GM19023 (cell line): Measurements from ENCODE around the gene C11orf97.
"Not testable (repeated sequence)": the region's sequence is repeated elsewhere in the genome, so short reads cannot be mapped to it uniquely, and the experiment has no call there.

Source experiments
- ATAC-seq: cut with Tn5 transposase; IDR thresholded peaks from one replicate; pipeline ENCODE4 v1.9.1; 2021; ENCODE audit warnings: mild to moderate bottlenecking, moderate library complexity; ENCODE audit not compliant: unreplicated experiment

Gene C11orf97, protein sequence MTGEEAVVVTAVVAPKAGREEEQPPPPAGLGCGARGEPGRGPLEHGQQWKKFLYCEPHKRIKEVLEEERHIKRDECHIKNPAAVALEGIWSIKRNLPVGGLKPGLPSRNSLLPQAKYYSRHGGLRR

DNA sequence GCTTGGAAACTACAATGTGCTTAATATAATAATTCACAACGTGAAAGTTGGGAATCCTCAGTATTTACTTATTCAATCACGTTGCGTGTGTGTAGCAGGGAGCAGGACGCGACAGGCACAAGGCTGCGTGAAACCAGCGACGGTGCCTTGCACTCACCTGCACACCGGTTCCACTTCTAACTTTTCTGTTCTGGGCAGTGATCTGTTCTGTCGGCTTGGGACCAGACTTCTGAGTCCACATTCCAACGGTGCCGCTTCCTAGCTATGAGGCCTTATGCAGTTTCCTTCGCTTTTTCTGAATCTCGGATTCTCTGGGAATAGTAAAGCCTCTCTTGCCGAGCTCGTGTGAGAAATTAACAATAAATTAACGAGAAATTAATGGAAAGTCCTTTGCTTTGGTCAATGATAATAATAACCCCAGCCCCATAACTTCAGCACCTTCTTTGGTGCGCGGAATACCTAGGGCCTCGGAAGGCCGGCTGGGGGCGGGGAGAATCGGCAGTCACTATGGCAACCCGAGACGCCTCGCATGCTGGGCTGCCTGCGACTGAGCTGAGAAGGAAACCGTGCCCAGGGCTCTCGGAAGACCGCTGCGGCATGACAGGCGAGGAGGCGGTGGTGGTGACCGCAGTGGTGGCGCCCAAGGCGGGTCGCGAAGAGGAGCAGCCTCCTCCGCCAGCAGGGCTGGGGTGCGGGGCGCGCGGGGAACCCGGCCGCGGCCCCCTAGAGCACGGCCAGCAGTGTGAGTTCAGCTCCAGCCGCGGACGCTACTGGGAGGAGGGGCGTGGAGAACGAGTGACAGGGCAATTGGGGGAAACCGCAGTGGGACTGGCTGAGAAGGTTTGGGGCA lies at the start of gene C11orf97:
Gene C11orf97 (plus strand): TSS at position 530 of the 850 bp plus-strand sequence. CDS start 68 bp downstream, at position 598.
- ATAC-seq, result peak; percentile 92

GRCh38 chr11:94469416-94469815 lies 42.8 kb upstream of the C11orf97 start:
- peak; percentile 89 for ATAC-seq

- peak; percentile 82 for ATAC-seq
Observed at GRCh38 chr11:94472916-94473799, 39.1 kb upstream of the C11orf97 start.

DNA sequence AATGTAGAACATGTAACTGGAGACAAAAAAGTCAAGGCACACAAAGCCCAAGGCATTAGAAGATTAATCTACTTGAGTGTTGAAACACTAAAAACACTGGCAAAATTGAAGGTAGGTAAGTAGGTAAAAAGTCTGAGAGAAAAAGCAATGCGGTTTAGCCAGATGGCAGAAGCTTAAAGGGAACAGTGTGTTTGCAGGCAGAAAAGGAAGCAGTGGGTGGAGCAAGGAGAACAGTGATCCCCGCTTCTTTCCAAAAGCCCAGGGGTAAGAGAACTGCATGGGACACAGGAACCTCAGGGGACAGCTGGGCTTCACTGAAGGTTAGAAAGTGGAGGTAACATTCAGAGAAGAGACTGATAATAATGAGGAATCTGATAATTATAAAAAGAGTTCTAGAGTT lies 34.6 kb upstream of the C11orf97 start:
- ATAC-seq, result no peak

- ATAC-seq, result no peak
Observed at GRCh38 chr11:94481342-94481741, 30.9 kb upstream of the C11orf97 start.

GRCh38 chr11:94486068-94486467 lies 26.2 kb upstream of the C11orf97 start:
- no peak for ATAC-seq

DNA sequence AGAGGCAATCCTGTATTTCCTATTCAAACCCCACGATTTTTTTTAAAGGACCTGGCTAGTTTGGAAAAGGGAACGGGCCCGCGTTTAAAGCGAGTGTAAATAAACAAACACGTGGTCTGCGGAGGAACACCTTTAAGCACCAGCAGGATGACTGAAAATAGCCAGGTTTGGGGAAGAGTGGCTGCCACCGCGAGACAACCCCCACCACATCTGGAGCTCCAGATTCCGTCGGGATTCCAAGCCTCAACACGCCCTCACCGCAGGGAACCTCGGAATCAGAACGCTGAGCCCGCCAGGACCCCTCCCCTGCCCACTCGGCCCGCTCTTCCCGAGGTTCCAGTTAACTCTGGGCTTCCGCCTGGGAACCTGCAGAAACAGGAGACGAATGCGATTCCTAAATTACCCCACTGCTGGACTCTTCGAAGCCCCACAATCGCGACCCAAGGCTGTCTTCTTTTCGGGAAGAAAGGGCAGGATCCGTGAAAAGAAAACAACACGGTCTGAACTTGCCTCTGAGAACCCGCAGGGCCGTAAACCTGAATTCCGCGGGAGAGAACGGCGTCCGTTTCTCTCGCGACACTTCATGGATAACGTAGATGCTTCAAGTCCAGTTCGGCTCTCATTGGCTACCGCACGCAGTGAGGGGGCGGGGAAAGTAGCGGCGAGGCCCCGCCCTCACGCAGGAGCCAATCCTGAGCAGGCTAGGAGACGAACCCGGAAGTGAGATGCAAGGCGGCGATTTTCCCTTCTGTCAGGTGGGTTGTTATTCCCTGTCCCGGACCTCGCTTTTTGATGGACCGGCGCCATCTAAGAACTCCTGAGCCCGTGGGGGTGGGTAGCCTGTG lies 18.8 kb upstream of the C11orf97 start, which contains the start of the genes ANKRD49 and MRE11:
Gene ANKRD49 (plus strand): TSS at position 704 of the 845 bp plus-strand sequence. CDS start 2,710 bp downstream, outside the sequence.
Gene MRE11 (minus strand): TSS at position 564 of the 845 bp plus-strand sequence. CDS start 1,043 bp downstream, outside the sequence.
- peak; percentile 100 for ATAC-seq

- ATAC-seq, result peak; percentile 63
Observed at GRCh38 chr11:94494126-94494680, 18.1 kb upstream of the C11orf97 start.

- ATAC-seq, result no peak
Observed at GRCh38 chr11:94500181-94500580, 12.1 kb upstream of the C11orf97 start.

GRCh38 chr11:94501522-94501921 lies 10.7 kb upstream of the C11orf97 start:
- no peak for ATAC-seq

- ATAC-seq, result no peak
Observed at GRCh38 chr11:94504689-94505293, 7.5 kb upstream of the C11orf97 start.

GRCh38 chr11:94506513-94506912 lies 5.7 kb upstream of the C11orf97 start:
- not testable (repeated sequence) for ATAC-seq

- no peak for ATAC-seq
Observed at GRCh38 chr11:94507485-94507884, 4.8 kb upstream of the C11orf97 start.

GRCh38 chr11:94513091-94513490 lies 830 bp downstream of the C11orf97 start:
- no peak for ATAC-seq

DNA sequence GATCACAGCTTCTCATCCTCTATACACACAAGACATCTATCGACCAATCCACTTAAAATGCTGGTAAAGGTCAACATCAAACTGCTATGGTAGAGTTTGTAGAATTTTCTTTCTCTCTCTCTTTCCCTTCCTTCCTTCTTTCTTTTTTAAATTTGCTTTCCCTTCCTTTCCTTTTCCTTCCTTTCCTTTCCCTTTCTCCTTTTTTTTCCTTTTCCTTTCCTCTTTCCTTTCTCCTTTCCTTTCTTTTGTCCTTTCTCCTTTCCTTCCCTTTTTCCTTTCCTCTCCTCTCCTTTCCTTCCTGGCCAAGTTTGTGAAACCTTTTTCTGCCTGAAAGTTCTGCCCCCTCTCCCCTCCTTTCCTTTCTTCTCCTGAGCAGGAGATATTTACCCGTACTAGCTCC lies 3.1 kb downstream of the C11orf97 start:
- no peak for ATAC-seq

DNA sequence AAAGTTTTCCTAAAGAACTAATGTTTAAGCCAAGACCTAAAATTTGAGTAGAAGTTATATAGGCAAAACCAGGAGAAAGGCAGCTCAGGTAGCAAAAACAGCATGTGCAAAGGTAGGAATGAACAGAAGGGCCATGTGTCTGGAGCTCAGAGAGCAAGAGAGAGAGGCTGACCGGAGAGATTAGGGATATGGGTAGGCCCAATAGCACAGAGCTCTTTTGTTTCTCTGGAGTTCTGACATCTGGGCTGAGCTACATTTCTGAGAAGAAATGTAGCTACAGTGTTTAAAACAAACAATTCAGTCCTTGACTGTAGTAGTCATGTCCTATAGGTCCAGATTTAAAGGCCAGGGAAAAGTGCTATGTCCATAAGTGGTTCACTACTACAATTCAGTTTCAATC lies 4.5 kb downstream of the C11orf97 start:
- ATAC-seq, result no peak

GRCh38 chr11:94518300-94518699 lies 6.0 kb downstream of the C11orf97 start:
- no peak for ATAC-seq

- ATAC-seq, result no peak
Observed at GRCh38 chr11:94519478-94520084, 7.3 kb downstream of the C11orf97 start.

DNA sequence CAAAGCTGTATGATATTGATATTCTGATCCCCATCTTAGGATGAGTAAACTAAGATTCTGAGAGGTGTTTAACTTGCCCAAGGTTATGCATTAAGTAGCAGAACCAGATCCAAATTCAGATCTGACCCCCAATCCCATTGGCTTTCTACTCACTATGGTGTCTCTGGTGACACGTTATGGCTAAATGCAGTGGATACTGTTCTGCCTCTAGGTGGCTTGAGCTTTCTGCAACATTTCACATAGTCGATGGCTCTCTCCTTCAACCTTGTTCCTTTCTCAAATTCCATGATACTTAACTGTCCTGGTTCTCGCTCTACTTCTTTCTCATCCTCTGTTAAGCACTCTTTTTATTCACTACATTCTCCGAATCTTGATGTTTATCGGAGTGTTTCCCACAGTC lies 9.4 kb downstream of the C11orf97 start:
- ATAC-seq, result no peak
